BJ (cell line): Measurements from ENCODE around the gene EXOC3. TPM values are rescaled to one million over a fixed set of nuclear protein-coding genes. Genes with fewer than 3 reads are reported as not detected.
"Not testable (repeated sequence)": the region's sequence is repeated elsewhere in the genome, so short reads cannot be mapped to it uniquely, and the experiment has no call there.

Experiments
- CTCF ChIA-PET: fragments of 350-600 bp; formaldehyde crosslinking; extraction: SDS; loops from one replicate; lab custom pipeline; 2021; ENCODE audit warnings: antibody characterized with exemption, inconsistent platforms; lab: Yijun Ruan, JAX
- POLR2A ChIA-PET: fragments of 300-600 bp; sonication (Branson Sonifier 250); formaldehyde crosslinking; extraction: SDS; loops from one replicate; lab custom pipeline; 2021; ENCODE audit warnings: antibody characterized with exemption; lab: Charles Lee
- DNase-seq: peaks from one replicate; pipeline ENCODE4 v3.0.0-alpha.2; 2011; ENCODE audit warnings: low read depth
- H3K27me3 ChIP-seq: 2 replicates; pipeline ENCODE4 v1.6.0; 2011; ENCODE audit warnings: low read length; ENCODE audit not compliant: control insufficient read depth, insufficient read depth
- H3K36me3 ChIP-seq: 2 replicates; pipeline ENCODE4 v1.5.1; 2011; ENCODE audit warnings: low read length; ENCODE audit not compliant: control insufficient read depth, insufficient read depth
- H3K4me3 ChIP-seq: 2 replicates; pipeline ENCODE4 v1.5.1; 2011; ENCODE audit warnings: low read depth, mild to moderate bottlenecking, control low read depth, low read length
- polyA plus RNA-seq: library from polyadenylated mRNA; depleted of rRNA; stranded (reverse); fragments of >200 nt; gene quantifications from 2 replicates; pipeline ENCODE4 v1.2.3, GENCODE V29; 2011
- TF ChIP-seq, protein P1 (sequence below): IDR thresholded peaks from 2 replicates; pipeline ENCODE4 v1.5.1; 2011; ENCODE audit warnings: low read depth, mild to moderate bottlenecking, control low read depth, inconsistent platforms, low read length, moderate library complexity; ENCODE audit not compliant: insufficient read depth

The EXOC3 gene
- polyA plus RNA-seq, 1 experiment, result 32.1 TPM

GRCh38 chr5:395921-396530 is 47.0 kb upstream of the EXOC3 start:
- Histone ChIP-seq H3K36me3 (peaks cover 7% of the 10 kb centered on the region), H3K27me3 (no peaks in the 10 kb centered on the region), H3K4me3 (no peak overlapping the region)
- DNase-seq, result no peak
- ChIA-PET POLR2A (interaction anchor here (1.1 kb wide), 1 partner anchor 27 kb away, joined by 3 read pairs; no protein-coding TSS in a partner anchor), CTCF (interaction anchor here (1.0 to 1.3 kb wide), 2 partner anchors 11 to 41 kb away, joined by 3 read pairs; no protein-coding TSS in a partner anchor)
- TF ChIP-seq, protein P1, sequence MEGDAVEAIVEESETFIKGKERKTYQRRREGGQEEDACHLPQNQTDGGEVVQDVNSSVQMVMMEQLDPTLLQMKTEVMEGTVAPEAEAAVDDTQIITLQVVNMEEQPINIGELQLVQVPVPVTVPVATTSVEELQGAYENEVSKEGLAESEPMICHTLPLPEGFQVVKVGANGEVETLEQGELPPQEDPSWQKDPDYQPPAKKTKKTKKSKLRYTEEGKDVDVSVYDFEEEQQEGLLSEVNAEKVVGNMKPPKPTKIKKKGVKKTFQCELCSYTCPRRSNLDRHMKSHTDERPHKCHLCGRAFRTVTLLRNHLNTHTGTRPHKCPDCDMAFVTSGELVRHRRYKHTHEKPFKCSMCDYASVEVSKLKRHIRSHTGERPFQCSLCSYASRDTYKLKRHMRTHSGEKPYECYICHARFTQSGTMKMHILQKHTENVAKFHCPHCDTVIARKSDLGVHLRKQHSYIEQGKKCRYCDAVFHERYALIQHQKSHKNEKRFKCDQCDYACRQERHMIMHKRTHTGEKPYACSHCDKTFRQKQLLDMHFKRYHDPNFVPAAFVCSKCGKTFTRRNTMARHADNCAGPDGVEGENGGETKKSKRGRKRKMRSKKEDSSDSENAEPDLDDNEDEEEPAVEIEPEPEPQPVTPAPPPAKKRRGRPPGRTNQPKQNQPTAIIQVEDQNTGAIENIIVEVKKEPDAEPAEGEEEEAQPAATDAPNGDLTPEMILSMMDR, result no peak

GRCh38 chr5:396531-396961 is 46.4 kb upstream of the EXOC3 start:
- CTCF ChIA-PET, result no interaction called here
- H3K27me3 ChIP-seq, result no peaks in the 10 kb centered on the region
- DNase-seq, result no peak
- H3K4me3 ChIP-seq, result no peak overlapping the region
- TF ChIP-seq, protein P1, result no peak
- POLR2A ChIA-PET, result no interaction called here
- H3K36me3 ChIP-seq, result peaks cover 8% of the 10 kb centered on the region

- H3K36me3 ChIP-seq, H3K4me3 ChIP-seq, POLR2A ChIA-PET, H3K27me3 ChIP-seq, CTCF ChIA-PET, DNase-seq: not testable (repeated sequence)
Measured at GRCh38 chr5:398141-398474, 44.9 kb upstream of the EXOC3 start.

DNA sequence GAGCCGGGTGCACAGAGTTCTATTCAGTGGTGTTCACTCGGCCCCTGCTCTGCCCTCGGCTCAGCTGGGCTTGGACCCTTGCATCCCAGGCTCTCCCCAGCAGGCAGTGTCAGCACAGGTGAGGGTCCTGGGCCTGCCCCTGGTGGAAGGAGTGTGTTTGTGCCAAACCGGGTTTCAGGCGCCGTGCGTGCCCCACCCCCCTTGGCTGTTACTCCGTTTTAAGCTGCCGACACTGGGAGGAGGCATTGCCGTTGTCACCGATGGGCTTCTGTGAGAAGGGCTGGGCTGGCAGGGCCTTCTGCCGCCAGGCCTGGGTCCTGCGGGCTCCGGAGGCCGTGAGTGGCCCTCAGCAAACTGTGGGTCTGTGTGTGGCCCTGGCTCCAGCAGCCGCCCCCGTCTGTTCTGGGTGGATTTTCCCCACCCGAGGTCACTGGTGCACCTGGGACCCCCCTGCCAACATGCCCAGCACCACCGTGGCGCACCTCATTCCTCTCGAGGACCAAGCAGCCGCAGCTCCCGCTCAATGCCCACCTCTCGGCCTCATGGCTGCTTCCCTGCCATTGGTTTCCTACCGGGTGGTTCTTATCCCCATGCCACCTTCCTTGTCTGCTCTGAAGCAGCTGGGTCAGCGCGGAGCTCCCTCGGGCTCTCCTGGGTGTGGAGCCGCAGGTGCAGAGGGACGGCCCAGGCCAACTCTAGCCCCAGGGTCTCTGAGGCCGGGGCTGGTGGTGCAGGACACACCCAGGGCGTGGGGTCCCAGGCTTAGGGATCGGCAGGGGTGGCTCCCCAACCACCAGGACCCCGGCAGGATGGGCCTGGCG is 44.3 kb upstream of the EXOC3 start:
- no peak for DNase-seq
- H3K4me3 ChIP-seq, result no peak overlapping the region
- ChIA-PET CTCF (interaction anchor here (1.5 kb wide), 2 partner anchors 10 to 77 kb away, joined by 3 read pairs; partner anchors contain the start of gene AHRR), POLR2A (no interaction called here)
- TF ChIP-seq, protein P1, result no peak
- peaks cover 7% of the 10 kb centered on the region for H3K36me3 ChIP-seq
- H3K27me3 ChIP-seq, result no peaks in the 10 kb centered on the region

- Histone ChIP-seq H3K36me3 (peaks cover 7% of the 10 kb centered on the region), H3K27me3 (no peaks in the 10 kb centered on the region), H3K4me3 (peak overlapping the region; percentile 22; the same call in 1 of the 2 replicates)
- POLR2A ChIA-PET, result no interaction called here
- TF ChIP-seq, protein P1, result no peak; the same call in 1 of the 2 replicates
- DNase-seq, result peak; percentile 97
- CTCF ChIA-PET, result interaction anchor here (1.5 kb wide), 2 partner anchors 11 to 78 kb away, joined by 3 read pairs; partner anchors contain the start of gene AHRR
Measured at GRCh38 chr5:399296-400281, 43.4 kb upstream of the EXOC3 start.
